GM18508 (cell line): ENCODE results near the gene KCNJ1.
A peak's percentile ranks its signal among the peaks of the same experiment; 100 is the strongest.

Experiments used
- ATAC-seq: cut with Tn5 transposase; IDR thresholded peaks from one replicate; pipeline ENCODE4 v1.9.1; 2021; ENCODE audit warnings: moderate number of reproducible peaks; ENCODE audit not compliant: insufficient read depth, unreplicated experiment

Gene KCNJ1

GRCh38 chr11:128884703-128885338 lies 17.7 kb upstream of the KCNJ1 start:
- ATAC-seq = peak; percentile 62

- no peak for ATAC-seq
Measured at GRCh38 chr11:128884054-128884453, 17.0 kb upstream of the KCNJ1 start.

- no peak for ATAC-seq
Measured at GRCh38 chr11:128882451-128882850, 15.4 kb upstream of the KCNJ1 start.

GRCh38 chr11:128881221-128881620 lies 14.1 kb upstream of the KCNJ1 start:
- ATAC-seq = no peak

- ATAC-seq = no peak
Measured at GRCh38 chr11:128879817-128880216, 12.7 kb upstream of the KCNJ1 start.

- ATAC-seq = no peak
Measured at GRCh38 chr11:128878455-128878854, 11.4 kb upstream of the KCNJ1 start.

GRCh38 chr11:128877726-128878125 lies 10.6 kb upstream of the KCNJ1 start:
- ATAC-seq = no peak

GRCh38 chr11:128876133-128876650 lies 9.1 kb upstream of the KCNJ1 start:
- no peak for ATAC-seq

GRCh38 chr11:128874427-128874826 lies 7.3 kb upstream of the KCNJ1 start:
- no peak for ATAC-seq

- ATAC-seq = no peak
Measured at GRCh38 chr11:128872594-128872993, 5.5 kb upstream of the KCNJ1 start.

GRCh38 chr11:128872094-128872493 lies 5.0 kb upstream of the KCNJ1 start:
- no peak for ATAC-seq

- ATAC-seq = no peak
Measured at GRCh38 chr11:128871168-128871610, 4.1 kb upstream of the KCNJ1 start.

GRCh38 chr11:128868841-128869671 lies 2.0 kb upstream of the KCNJ1 start:
- no peak for ATAC-seq

GRCh38 chr11:128865490-128865889 lies 1.6 kb downstream of the KCNJ1 start:
- ATAC-seq = no peak

GRCh38 chr11:128862908-128863660 lies 4.0 kb downstream of the KCNJ1 start:
- no peak for ATAC-seq

- ATAC-seq = no peak
Measured at GRCh38 chr11:128862406-128862805, 4.7 kb downstream of the KCNJ1 start.

GRCh38 chr11:128860571-128861361 lies 6.3 kb downstream of the KCNJ1 start:
- no peak for ATAC-seq

GRCh38 chr11:128859563-128860441 lies 7.3 kb downstream of the KCNJ1 start:
- ATAC-seq = no peak

GRCh38 chr11:128857341-128857740 lies 9.8 kb downstream of the KCNJ1 start:
- no peak for ATAC-seq
